Vagina (tissue), 2 donors: Measurements from ENCODE around the gene FBXO44. TPM values are rescaled to one million over a fixed set of nuclear protein-coding genes. Genes with fewer than 3 reads are reported as not detected.

ENCODE experiments used
- DNase-seq, 2 donors: peaks; one replicate each; pipeline ENCODE4 v3.0.0-alpha.2; 2017; ENCODE audit errors: extremely low spot score in 2 of 2
- H3K27ac ChIP-seq: fragments of 200-600 bp; sonication (generic); one replicate; pipeline ENCODE4 v1.5.1; 2019
- H3K27me3 ChIP-seq: fragments of 200-600 bp; sonication (generic); one replicate; pipeline ENCODE4 v1.5.1; 2019
- H3K36me3 ChIP-seq, 2 donors: fragments of 200-600 bp; sonication (generic); one replicate each; pipeline ENCODE4 v1.5.1; 2017 to 2019
- H3K4me1 ChIP-seq: fragments of 200-600 bp; sonication (generic); one replicate; pipeline ENCODE4 v1.5.1; 2019
- H3K4me3 ChIP-seq, 2 donors: fragments of 200-600 bp; sonication (generic); 1 replicate in 1 of 2; 2 replicates in 1 of 2; pipeline ENCODE4 v1.5.1; 2016 to 2019
- H3K9me3 ChIP-seq: fragments of 200-600 bp; sonication (generic); one replicate; pipeline ENCODE4 v1.5.1; 2019
- POLR2A ChIP-seq, 2 donors: fragments of 450-650 bp; IDR thresholded peaks; one replicate each; pipeline ENCODE4 v1.6.1; 2017; ENCODE audit warnings: antibody characterized with exemption in 2 of 2, mild to moderate bottlenecking in 2 of 2, moderate library complexity in 2 of 2
- POLR2AphosphoS5 ChIP-seq, 2 donors: sonication (generic); formaldehyde crosslinking; IDR thresholded peaks; one replicate each; pipeline ENCODE4 v1.9.0; 2017; ENCODE audit warnings: antibody characterized with exemption in 2 of 2, mild to moderate bottlenecking in 2 of 2, low read depth in 1 of 2; ENCODE audit not compliant: insufficient read depth in 1 of 2
- intact Hi-C: fragments of 100-400 bp; cut with DNase I; formaldehyde crosslinking; loops from one replicate; pipeline ENCODE4 v1.15.1; 2023
- total RNA-seq: library from RNA; depleted of rRNA; stranded (reverse); fragments of >200 nt; gene quantifications from one replicate; pipeline ENCODE4 v1.2.3, GENCODE V29; 2016
- TF ChIP-seq, protein P1 (sequence below), 3 experiments: fragments of 450-650 bp in 2 of 3; fragments of 200-600 bp in 1 of 3; sonication (generic) in 1 of 3; IDR thresholded peaks; one replicate each; pipeline ENCODE4 v1.5.1; 2017 to 2019; ENCODE audit warnings: antibody characterized with exemption in 3 of 3, mild to moderate bottlenecking in 2 of 3, moderate library complexity in 2 of 3

The FBXO44 gene
- total RNA-seq, 1 donor from 2014 or later, result 38.3 TPM

DNA sequence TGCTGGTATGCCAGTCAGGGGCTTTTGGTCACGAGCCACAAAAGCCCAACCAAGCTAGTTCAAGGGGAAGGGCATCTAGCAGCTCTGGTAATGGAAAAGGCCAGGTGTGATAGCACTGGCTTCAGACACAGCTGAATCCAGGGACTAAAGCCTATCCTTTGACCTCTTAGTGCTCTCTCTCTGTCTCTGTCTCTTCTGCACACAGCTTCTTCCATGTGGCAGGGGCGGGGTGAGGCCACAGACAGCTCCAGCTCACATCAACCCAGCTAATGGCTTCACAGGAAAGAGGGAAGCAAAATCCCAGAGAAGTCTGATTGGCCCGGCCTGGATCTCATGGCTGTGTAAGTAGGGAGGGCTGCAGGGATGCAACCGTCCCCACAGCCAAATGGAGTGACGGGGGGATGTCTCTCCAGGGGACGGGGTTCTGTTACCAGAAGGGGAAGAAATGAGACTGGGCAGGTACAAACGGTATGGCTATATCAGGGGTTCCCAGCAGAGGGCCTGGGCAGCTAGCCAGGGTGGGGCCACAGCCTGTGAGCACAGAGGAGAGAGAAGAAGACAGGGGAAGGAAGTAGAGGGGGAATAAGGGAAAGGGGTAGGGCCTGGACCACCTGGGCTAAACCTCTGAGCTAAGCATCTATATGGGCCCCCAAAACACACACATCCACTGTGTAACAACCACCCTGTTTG is 42.9 kb upstream of the FBXO44 start:
- no peaks in the 10 kb centered on the region for H3K27me3 ChIP-seq
- no peaks in the 10 kb centered on the region for H3K9me3 ChIP-seq
- no peaks in the 10 kb centered on the region for H3K36me3 ChIP-seq
- intact Hi-C loops, result loop anchor here (10.0 kb wide), 1 partner anchor 287 kb away; no protein-coding TSS in a partner anchor
- no peak overlapping the region for H3K4me3 ChIP-seq
- H3K4me1 ChIP-seq, result no peaks in the 10 kb centered on the region
- H3K27ac ChIP-seq, result no peak overlapping the region
- no peak for DNase-seq
- TF ChIP-seq, protein P1, sequence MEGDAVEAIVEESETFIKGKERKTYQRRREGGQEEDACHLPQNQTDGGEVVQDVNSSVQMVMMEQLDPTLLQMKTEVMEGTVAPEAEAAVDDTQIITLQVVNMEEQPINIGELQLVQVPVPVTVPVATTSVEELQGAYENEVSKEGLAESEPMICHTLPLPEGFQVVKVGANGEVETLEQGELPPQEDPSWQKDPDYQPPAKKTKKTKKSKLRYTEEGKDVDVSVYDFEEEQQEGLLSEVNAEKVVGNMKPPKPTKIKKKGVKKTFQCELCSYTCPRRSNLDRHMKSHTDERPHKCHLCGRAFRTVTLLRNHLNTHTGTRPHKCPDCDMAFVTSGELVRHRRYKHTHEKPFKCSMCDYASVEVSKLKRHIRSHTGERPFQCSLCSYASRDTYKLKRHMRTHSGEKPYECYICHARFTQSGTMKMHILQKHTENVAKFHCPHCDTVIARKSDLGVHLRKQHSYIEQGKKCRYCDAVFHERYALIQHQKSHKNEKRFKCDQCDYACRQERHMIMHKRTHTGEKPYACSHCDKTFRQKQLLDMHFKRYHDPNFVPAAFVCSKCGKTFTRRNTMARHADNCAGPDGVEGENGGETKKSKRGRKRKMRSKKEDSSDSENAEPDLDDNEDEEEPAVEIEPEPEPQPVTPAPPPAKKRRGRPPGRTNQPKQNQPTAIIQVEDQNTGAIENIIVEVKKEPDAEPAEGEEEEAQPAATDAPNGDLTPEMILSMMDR (IDR thresholded peaks at IDR 0.05), result no peak
- TF ChIP-seq POLR2AphosphoS5 (IDR thresholded peaks at IDR 0.05; ENCODE audit: insufficient read depth in 1 of 2, low read depth in 1 of 2) (no peak), POLR2A (IDR thresholded peaks at IDR 0.05) (no peak)

DNA sequence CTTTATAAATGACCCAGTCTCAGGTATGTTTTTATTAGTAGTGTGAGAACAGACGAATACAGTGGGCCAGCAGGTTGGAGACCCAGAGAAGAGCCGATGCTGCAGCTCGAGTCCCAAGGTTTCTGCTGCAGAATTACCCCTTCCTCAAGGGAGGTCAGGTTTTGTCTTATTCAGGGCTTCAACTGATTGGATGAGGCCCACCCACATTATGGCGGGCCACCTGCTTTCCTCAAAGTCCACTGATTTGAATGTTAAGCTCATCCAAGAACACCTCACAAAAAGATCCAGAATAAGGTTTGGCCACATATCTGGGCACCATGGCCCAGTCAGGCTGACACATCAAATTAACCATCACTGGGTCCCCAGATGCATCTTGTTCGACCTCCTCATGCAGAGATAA is 41.3 kb upstream of the FBXO44 start:
- Histone ChIP-seq H3K27ac (no peak overlapping the region), H3K4me3 (no peak overlapping the region), H3K36me3 (no peaks in the 10 kb centered on the region), H3K27me3 (no peaks in the 10 kb centered on the region), H3K4me1 (no peaks in the 10 kb centered on the region), H3K9me3 (no peaks in the 10 kb centered on the region)
- TF ChIP-seq POLR2AphosphoS5 (IDR thresholded peaks at IDR 0.05; ENCODE audit: insufficient read depth in 1 of 2, low read depth in 1 of 2) (no peak), POLR2A (IDR thresholded peaks at IDR 0.05) (no peak)
- TF ChIP-seq, protein P1 (IDR thresholded peaks at IDR 0.05), result no peak
- DNase-seq, result no peak
- intact Hi-C loops, result loop anchor here (10.0 kb wide), 1 partner anchor 289 kb away; no protein-coding TSS in a partner anchor

DNA sequence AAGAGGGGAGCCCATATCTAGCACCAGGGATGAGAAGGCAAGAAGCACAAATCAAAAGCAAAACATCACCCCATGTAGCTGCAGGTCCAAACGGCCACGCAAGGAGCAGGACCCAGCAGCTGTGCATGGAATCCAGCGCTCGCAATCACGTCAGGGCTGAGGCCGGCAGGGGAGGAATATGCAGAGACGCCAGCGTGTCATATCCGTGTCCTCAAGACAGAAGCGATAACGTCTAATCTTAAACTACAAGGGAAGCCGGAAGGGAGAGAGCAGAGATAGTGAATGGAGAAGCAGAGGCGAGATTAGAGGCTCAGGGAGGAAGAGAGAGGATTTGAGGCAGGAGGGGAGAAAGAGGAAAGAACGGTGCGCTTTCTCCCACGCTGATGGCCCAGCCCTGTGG is 39.6 kb upstream of the FBXO44 start:
- Histone ChIP-seq H3K27me3 (no peaks in the 10 kb centered on the region), H3K4me3 (no peak overlapping the region), H3K9me3 (no peaks in the 10 kb centered on the region), H3K36me3 (no peaks in the 10 kb centered on the region), H3K4me1 (no peaks in the 10 kb centered on the region), H3K27ac (no peak overlapping the region)
- DNase-seq, result no peak
- TF ChIP-seq POLR2AphosphoS5 (IDR thresholded peaks at IDR 0.05; ENCODE audit: insufficient read depth in 1 of 2, low read depth in 1 of 2) (no peak), POLR2A (IDR thresholded peaks at IDR 0.05) (no peak)
- TF ChIP-seq, protein P1 (IDR thresholded peaks at IDR 0.05), result no peak
- intact Hi-C loops, result loop anchor here (10.0 kb wide), 1 partner anchor 290 kb away; no protein-coding TSS in a partner anchor

DNA sequence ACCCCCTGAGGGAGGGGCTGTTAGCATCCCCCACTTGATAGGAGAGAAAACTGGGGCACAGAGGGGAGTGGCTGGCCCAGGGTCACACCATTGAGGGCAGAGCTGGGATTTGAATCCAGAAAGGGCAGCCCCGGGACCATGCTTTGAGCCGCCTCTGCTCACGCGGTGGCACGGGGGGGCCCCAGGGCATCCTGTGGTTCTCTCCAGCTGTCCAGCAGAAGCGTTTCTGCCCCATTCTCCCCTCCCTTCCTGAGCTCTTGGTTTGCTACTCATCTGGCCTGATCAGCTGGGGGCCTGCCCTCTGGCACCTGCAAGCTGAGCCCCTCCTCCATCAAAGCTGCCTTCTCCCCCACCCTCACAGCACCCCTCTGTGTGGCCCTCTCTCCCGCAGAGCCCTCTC is 37.9 kb upstream of the FBXO44 start:
- Histone ChIP-seq H3K27me3 (no peaks in the 10 kb centered on the region), H3K36me3 (no peaks in the 10 kb centered on the region), H3K4me3 (no peak overlapping the region), H3K27ac (no peak overlapping the region), H3K4me1 (no peaks in the 10 kb centered on the region), H3K9me3 (no peaks in the 10 kb centered on the region)
- no peak for DNase-seq
- TF ChIP-seq, protein P1 (IDR thresholded peaks at IDR 0.05), result no peak
- TF ChIP-seq POLR2AphosphoS5 (IDR thresholded peaks at IDR 0.05; ENCODE audit: insufficient read depth in 1 of 2, low read depth in 1 of 2), result no peak
- no peak for TF ChIP-seq POLR2A (IDR thresholded peaks at IDR 0.05)
- intact Hi-C loops, result loop anchor here (10.0 kb wide), 1 partner anchor 292 kb away; no protein-coding TSS in a partner anchor

DNA sequence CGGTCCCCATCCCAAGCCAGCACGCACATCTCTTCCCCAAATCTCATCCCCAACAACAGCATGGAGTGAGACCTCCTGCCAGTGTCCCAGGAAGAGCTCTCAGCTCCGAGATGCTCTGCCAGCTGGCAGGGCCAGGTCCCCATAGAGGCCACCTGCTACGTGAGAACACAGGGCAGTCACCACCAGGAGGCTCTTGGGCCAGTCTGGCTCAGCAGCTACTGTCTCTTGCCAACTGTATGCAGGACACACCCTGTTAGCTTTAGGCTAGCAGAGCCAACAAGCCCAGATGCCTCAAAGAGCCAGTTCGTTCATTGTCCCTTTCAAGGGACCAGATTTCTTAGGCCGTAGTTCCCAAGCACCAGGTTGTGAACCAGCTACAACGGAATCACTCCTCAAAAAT is 37.4 kb upstream of the FBXO44 start:
- Histone ChIP-seq H3K4me3 (no peak overlapping the region), H3K27ac (no peak overlapping the region), H3K4me1 (no peaks in the 10 kb centered on the region), H3K27me3 (no peaks in the 10 kb centered on the region), H3K9me3 (no peaks in the 10 kb centered on the region), H3K36me3 (no peaks in the 10 kb centered on the region)
- intact Hi-C loops, result loop anchor here (10.0 kb wide), 1 partner anchor 293 kb away; no protein-coding TSS in a partner anchor
- no peak for DNase-seq
- TF ChIP-seq POLR2A (IDR thresholded peaks at IDR 0.05) (no peak), POLR2AphosphoS5 (IDR thresholded peaks at IDR 0.05; ENCODE audit: insufficient read depth in 1 of 2, low read depth in 1 of 2) (no peak)
- TF ChIP-seq, protein P1 (IDR thresholded peaks at IDR 0.05), result no peak
